Astrocyte of the spinal cord (primary cell): ENCODE measurements around the gene CLCNKA.
A peak's percentile ranks its signal among the peaks of the same experiment; 100 is the strongest.
"Not testable (repeated sequence)": the region's sequence is repeated elsewhere in the genome, so short reads cannot be mapped to it uniquely, and the experiment has no call there.

ENCODE experiments used
- DNase-seq: peaks from one replicate; pipeline ENCODE4 v3.0.0; 2011; ENCODE audit warnings: low read depth, low spot score
- H3K4me3 ChIP-seq: 2 replicates; pipeline ENCODE4 v1.5.1; 2011; ENCODE audit warnings: low read depth, mild to moderate bottlenecking, low read length, moderate library complexity
- CTCF ChIP-seq: IDR thresholded peaks from 2 replicates; pipeline ENCODE4 v1.5.1; 2012; ENCODE audit warnings: low read depth, mild to moderate bottlenecking, low read length, inconsistent platforms
- in situ Hi-C: cut with HindIII; loops from 2 replicates; pipeline ENCODE4 v1.10.0; 2017; ENCODE audit warnings: low sequenced_read_pairs

Gene CLCNKA

GRCh38 chr1:16017461-16018303 is 4.2 kb upstream of the CLCNKA start, which contains the start of gene HSPB7:
Gene HSPB7 (minus strand): TSS chr1:16018043. CDS start chr1:16017963, 80 bp downstream.
- DNase-seq, result peak; percentile 30
- no peak within 1 kb of the TSS for H3K4me3 ChIP-seq
- in situ Hi-C loops, result no loop called here

GRCh38 chr1:16018308-16018707 is 3.5 kb upstream of the CLCNKA start:
- in situ Hi-C loops, result no loop called here
- no peak overlapping the region for H3K4me3 ChIP-seq
- DNase-seq, result no peak
- TF ChIP-seq CTCF, result no peak

More at GRCh38 chr1:16017461-16018303, 4.2 kb upstream of the CLCNKA start, which contains the start of gene HSPB7:
- peak; percentile 2 for TF ChIP-seq CTCF

- in situ Hi-C loops, result no loop called here
- no peak for TF ChIP-seq CTCF
- peak; percentile 8 for DNase-seq
- no peak overlapping the region for H3K4me3 ChIP-seq
These were observed 2.8 kb upstream of the CLCNKA start for GRCh38 chr1:16018749-16019643.

GRCh38 chr1:16019644-16020277 is 2.1 kb upstream of the CLCNKA start:
- no peak for TF ChIP-seq CTCF
- H3K4me3 ChIP-seq, result no peak overlapping the region
- in situ Hi-C loops, result no loop called here
- DNase-seq, result peak; percentile 12

GRCh38 chr1:16020325-16020724 is 1.5 kb upstream of the CLCNKA start:
- TF ChIP-seq CTCF, result no peak
- H3K4me3 ChIP-seq, result no peak overlapping the region
- in situ Hi-C loops, result no loop called here
- DNase-seq, result no peak

GRCh38 chr1:16020878-16021277 is 958 bp upstream of the CLCNKA start:
- in situ Hi-C loops, DNase-seq, H3K4me3 ChIP-seq: not testable (repeated sequence)
